Effector CD8-positive, alpha-beta T cell (primary cell): ENCODE measurements around the gene YWHAE.
"Not testable (repeated sequence)": the region's sequence is repeated elsewhere in the genome, so short reads cannot be mapped to it uniquely, and the experiment has no call there.

Experiments
- DNase-seq: peaks from one replicate; lab custom pipeline; 2025; lab: John Stamatoyannopoulos, UW

YWHAE gene

DNA sequence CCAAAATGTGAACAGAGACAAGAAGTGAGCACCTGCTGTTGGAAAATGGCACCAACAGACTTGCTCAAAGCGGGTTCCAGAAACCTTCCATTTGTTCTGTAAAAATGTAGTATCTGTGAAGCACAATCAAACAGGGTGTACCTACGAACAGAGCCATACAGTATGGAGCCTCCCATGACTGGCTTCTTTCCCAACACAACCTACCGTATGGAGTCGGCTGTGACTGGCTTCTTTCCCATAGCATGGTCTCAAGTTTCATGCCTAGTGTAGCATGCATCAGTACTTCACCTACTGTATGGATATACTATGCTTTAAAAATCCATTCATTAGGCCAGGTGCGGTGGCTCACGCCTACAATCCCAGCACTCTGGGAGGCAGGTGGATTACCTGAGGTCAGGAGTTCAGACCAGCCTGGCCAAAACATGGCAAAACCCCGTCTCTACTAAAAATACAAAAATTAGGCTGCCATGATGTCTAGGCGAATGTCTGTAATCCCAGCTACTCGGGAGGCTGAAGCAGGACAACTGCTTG lies 26.2 kb downstream of the YWHAE start:
- DNase-seq = no peak

DNA sequence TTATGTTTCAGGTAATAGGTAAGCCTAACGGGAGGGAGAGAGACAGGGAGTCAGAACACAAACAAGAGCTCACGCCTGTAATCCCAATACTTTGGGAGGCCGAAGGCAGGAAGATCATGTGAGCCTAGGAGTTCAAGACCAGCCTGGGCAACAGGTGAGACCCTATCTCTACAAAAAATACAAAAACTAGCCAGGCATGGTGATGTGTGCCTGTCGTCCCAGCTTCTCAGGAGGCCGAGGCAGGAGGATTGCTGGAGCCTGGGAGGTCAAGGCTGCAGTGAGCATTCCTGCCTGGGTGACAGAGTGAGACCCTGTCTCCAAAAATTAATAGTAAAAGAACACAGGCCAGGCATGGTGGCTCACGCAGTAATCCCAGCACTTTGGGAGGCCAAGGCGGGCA lies 27.4 kb downstream of the YWHAE start:
- no peak for DNase-seq

DNA sequence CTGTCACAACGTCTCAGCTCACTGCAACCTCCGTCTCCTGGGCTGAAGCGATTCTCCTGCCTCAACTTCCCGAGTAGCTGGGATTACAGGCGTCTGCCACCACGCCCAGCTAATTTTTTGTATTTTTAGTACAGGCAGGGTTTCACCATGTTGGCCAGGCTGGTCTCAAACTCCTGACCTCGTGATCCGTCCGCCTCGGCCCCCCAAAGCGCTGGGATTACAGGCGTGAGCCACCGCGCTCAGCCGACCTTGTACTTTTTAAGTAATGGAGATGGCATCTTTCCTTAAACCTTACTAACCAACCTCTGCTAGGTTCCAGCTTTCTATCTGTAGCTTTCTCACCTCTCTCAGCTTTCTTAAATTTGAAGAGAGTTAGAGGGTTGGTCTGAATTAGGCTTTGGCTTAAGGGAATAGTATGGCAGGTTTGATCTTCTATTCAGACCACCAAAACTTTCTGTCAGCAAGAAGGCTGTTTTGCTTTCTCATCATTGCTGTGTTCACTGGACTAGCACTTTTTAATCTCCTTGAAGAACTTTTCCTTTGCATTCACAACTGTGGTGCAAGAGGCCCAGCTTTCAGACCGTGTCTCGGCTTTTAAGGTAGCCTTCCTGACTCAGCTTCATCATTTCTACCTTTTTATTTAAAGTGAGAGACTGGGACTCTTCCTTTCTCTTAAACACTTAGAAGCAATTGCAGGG lies 28.0 kb downstream of the YWHAE start:
- DNase-seq = no peak

DNA sequence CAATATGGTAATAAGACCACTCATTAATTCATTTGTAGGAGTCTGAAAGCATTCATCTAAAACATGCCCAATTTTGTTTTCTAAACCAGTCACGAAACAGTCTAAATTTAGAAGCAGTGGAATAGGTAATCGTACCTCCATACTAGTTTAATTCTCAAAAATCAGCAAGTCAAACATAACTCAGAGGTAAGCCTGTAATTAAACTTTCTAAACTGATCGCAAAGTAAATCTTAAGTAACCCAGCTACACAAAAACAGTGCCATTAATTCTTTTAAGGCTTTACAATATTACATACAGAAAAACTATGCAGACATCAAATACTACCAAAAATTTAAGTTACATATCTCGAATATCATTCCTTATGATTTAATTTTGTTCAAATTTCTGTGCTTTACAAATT lies 31.4 kb downstream of the YWHAE start:
- DNase-seq = no peak

DNA sequence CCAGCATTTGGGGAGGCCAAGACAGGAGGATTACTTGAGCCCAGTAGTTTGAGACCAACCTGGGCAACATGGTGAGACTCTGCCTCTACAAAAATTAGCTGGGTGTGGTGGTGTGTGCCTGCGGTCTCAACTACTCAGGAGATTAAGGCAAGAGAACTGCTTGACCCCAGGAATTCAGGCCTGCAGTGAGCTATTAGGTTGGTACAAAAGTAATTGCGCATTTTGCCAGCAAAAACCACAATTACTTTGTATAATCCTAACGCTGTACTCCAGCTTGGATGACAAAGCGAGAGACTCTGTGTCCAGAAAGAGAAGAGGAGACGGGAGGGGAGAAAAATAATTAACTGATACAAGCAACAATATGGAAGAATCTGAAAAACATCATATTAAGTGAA lies 32.7 kb downstream of the YWHAE start:
- DNase-seq = no peak

DNA sequence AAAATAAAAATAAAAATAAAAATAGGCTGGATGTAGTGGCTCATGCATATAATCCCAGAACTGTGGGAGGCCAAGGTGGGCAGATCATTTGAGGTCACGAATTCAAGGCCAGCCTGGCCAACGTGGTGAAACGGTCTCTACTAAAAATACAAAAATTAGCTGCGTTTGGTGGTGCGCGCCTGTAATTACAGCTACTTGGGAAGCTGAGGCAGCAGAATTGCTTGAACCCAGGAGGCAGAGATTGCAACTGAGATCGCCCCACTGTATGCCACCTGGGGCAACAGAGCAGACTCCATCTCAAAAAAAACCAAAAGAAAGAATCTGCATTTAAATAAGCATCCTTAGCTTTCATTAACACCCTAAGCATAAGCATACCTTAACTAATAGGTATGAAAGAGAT lies 33.8 kb downstream of the YWHAE start:
- no peak for DNase-seq

DNA sequence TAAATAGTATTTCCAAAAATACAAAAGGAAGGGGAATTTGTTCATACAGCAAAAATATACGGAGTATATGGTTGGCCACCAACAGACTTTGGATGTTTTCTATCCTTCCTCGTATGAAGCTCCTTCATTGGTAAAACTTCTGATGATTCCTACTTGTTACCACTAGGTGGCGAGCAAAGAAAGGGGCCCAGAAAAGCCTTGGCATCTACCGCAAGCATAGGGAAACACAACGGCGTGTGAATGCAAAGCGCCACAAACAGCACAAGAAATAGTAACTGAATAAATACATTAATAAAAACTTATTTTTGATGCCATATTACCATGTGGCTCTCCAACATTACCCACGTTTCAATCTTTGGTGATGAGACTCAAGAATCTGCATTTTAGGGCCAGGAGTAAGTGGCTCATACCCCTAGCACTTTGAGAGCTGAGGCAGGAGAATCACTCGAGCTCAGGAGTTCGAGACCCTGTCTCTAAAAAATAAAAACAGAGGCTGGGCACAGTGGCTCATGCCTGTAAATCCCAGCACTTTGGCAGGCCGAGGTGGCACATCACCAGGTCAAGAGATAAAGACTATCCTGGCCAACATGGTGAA lies 34.5 kb downstream of the YWHAE start:
- DNase-seq = peak; percentile 28

DNA sequence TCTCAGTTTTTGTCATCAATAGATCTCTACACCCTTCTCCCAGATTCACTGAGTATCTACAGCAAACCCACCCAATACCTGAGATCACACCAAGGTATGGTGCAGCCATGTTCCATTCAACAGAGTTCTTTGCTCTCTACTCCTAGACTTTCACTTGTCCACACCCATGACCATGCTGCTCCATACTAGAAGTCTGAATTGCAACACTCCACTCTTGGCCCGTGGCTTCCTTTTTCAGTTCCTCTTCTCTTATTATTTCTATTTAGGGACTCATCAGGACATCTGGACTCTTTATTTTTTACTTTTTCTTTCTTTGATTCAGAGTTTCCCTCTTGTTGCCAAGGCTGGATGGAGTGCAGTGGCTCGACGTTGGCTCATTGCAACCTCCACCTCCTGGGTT lies 37.1 kb downstream of the YWHAE start:
- DNase-seq = no peak

DNA sequence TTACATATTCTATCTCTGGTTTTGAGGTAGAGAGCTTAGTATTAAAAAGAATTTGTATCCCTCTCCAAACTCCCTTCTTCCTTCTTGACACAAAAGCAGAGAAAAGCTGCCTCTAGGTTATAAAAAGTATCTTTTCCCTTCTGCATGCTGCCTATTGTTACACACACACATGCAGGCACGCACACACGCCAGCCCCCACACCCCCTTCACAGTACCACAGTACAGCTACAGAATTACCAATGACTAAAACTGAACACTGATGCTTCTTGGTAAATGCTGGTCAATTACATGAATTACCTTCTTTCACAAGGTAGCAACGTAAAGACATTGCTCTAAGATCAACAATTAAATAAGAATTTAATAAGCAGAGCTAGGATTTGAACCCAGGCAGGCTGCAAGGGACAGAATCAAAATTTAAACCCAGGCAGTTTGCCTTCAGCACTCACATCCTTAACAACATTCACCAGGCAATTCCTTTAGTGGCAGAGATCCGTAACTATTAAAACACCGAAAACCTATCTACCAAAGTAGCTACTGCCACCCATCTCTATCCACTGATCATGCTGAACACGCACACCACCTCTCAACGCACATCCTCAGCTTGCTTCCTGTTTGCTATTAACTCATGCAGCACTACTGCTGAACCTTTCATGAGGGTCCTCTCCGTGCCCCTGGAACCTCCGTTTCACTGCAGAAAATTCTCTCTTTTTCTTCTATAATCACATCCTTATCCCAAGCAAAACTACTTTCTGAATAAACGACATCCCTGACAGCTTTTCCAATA lies 37.8 kb downstream of the YWHAE start:
- DNase-seq = no peak

DNA sequence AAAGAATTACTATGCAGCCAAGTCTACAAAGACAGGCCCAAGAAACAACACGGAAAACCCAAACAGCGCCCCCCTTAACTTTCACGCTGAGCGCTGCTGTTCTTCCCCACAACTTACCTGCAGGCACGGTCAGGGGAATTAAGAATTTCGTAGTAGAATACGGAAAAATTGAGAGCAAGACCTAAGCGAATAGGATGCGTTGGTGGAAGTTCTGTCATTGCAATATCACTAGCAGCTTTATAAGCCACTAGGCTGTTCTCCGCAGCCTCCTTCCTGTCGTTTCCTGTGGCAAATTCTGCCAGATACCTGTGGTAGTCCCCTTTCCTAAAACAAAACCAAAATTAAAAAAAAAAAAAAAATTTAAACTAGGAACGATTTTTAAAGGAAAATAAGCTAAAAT lies 39.0 kb downstream of the YWHAE start:
- no peak for DNase-seq

DNA sequence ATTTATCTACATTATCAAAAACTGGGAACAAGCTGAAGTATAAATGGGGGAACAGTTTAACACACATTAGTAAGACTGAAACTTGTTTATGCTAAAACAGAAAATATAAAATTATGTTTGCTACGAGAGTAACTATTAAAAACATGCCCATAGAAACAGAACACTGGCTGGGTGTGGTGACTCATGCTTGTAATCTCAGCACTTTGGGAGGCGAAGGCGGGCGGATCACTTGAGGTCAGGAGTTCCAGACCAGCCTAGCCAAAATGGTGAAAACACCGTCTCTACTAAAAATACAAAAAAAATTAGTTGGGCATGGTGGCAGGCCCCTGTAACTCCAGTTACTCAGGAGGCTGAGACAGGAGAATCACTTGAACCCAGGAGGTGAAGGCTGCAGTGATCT lies 39.7 kb downstream of the YWHAE start:
- DNase-seq = not testable (repeated sequence)

DNA sequence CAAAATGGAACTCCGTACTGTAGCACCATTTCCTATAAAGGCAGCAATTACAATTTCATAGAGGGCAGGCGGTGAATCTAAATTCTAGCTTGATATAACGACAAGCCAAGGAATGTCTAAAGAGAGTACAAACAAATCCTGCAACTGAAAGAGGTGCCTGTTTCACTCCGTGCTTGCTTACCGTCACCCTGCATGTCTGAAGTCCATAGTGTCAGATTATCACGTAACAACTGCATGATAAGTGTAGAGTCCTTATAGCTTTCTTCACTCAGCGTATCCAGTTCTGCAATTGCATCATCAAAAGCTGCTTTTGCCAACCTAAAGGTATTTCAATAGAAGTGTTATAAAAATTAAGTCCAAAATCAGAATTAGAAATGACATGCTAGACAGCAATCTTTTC lies 46.0 kb downstream of the YWHAE start:
- DNase-seq = no peak

DNA sequence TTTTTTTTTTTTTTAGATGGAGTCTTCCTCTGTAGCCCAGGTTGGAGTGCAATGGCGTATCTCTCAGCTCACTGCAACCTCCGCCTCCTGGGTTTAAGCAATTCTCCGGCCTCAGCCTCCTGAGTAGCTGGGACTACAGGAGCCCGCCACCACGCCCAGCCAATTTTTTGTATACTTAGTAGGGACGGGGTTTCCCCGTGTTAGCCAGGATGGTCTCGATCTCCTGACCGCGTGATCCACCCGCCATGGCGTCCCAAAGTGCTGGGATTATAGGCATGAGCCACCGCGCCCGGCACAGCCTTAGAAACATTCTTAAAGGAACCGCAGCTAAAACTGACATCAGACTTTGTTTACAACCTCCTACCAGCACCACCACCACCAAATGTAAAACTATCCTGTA lies 47.5 kb downstream of the YWHAE start:
- DNase-seq = not testable (repeated sequence)

DNA sequence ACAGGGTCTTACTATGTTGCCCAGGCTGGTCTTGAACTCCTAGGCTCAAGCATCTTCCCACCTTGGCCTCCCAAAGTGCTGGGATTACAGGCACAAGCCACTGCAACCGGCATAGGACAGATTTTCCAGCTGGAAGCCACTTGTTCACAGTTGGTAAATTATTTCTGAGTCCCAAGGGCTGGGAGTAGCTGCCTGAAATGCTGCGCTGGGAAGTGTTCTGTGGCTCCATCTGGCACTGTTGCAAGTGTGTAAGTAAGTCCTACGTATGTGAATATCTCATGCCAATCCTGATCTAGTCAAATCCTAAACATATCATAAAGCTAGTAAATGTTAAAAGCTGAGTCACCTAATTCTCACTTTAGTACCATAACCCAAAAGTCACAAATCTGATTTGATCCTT lies 48.1 kb downstream of the YWHAE start:
- DNase-seq = no peak

DNA sequence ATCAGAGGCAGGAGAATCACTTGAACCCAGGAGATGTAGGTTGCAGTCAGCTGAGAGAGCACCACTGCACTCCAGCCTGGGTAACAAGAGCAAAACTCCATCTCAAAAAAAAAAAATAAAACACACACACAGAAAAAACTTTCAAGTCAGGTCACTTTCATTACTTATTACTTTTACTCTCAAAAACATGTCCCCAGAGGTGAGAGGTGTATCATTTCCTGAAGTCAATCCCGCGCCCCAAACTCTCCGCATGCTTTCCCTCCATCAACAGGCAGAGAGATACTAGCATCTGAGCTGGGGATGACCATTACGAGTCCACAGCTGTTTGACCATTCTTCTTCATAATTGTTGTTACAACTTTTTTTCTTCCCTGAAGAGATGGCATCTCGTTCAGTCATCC lies 48.7 kb downstream of the YWHAE start:
- DNase-seq = no peak

DNA sequence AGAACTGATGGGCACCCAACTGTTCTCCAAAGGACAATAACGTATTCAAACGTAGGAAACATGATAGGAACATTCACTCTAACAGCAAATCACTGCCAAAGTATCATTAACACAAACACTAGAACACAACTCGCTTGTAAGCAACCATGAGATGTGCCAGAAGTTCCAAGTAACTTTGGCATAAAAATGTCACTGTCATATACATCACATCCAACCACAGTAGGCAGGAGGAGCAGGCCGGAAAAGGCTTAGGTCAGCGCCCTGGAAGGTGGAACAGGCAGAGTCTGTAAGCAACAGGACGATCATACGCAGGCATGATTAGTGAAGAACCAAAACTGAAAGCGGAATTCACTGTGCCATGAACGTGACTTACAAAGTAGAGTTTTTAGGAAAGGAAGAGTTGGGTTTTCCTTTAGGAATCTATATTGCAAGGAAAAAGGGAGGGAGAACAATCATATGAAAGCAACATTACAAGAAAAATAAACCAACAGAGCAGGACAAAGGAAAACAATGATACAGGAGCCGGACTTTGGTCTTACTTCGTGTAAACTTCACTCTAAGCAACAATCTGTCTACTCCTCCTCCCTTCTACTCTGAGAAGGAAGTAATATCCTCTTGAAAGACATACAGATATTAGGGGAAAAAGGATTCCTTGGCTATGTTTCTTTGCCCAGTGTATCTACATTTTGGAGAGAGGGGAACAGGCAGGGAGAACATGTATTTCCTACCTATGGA lies 52.3 kb downstream of the YWHAE start:
- no peak for DNase-seq

DNA sequence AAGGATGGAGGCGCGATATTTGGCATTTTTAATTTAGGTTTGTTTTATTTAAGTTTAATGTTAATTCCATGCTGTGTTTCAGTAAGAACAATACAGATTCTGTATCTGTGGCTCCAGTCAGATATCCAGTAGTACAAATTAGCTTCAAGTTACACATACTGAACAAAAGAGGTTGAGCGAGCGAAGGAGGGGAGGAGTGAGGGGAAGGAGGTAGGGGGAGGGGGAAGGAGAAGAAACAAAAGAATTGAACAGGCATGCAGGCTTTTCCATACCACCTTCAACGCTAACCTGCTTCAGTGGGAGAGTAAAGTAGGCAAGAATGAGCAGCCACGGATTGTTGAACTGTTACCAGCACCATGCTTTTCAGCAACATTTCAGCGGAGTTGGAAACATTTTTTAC lies 55.5 kb downstream of the YWHAE start:
- DNase-seq = no peak

DNA sequence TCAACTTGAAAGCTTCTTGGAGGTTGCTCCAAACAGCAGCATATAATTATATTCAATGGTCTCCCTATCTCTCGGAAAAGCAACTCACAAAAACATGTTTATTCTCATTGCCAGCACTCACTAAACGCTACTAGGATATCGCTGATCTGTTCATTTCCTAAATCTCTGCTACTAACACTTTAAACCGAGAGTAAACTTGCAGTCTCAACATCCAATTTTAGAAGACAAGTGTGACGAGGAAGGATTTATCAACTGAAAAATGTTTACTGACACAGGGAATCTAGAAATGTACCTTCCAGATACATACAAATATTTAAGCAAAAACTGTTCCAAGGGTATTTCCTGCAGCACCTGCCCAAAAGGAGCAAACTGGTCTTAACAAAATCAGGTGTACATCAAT lies 56.5 kb downstream of the YWHAE start:
- no peak for DNase-seq

DNA sequence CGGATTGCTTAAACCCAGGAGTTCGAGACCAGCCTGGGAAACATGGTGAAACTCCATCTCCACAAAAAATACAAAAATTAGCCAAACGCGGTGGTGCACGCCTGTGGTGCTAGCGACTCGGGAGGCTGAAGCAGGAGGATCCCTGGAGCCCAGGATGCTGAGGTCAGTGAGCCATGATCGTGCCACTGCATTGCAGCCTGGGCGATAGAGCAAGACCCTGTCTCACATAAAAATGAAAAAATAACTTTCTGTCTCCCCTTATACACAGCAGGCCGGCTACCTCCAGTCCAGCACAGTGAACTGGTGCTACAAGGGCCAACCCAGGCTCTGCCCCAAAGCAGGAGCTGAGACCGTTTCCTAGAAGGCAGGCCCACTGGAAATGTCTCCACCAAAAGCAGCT lies 59.7 kb downstream of the YWHAE start:
- DNase-seq = no peak

DNA sequence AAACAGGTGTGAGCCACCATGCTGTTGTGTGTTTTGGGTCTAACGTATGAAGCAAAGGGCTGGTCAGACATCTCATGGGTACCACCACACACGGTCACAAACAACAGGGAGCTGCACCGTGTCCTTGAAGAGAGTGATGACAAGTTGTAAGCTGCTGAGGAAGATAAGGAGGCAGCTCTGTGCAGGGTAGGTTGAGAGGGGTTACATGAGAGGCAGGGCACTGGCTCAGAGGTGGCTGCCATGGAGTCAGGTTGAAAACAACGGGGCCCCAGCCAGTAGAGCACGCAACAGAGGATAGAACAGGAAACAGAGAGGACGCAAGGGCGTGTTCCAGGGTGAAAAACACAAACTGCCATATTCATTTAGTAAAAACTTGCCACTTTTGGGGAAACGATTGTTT lies 68.3 kb downstream of the YWHAE start:
- no peak for DNase-seq

DNA sequence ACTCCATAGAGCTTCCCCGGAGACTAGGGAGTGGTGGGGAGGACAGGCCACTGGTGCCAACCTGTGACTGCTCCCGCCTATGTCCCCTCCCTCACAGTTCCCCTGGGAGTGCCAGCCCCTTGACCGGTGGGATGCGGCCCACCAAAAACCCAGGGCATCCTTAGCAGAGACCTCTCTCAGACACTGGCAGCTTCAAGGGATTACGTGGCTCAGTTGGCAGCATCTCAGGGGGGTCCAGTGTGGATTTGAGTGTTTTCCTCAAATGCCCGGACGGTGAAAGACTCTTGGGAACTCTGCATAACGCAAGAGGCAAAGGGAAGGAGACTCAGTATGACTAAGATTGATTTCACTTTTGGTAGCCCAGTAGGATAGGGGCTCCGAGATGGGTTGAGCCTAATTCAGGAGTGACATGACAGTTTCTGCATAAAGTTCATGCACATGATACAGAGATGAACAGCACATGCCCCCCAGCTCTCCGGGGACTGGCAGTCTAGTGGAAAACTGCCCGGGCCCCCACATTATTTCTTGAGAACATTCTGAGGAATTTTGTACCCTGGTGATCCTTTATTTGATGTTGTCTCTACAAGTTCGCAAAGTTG lies 70.2 kb downstream of the YWHAE start:
- no peak for DNase-seq

DNA sequence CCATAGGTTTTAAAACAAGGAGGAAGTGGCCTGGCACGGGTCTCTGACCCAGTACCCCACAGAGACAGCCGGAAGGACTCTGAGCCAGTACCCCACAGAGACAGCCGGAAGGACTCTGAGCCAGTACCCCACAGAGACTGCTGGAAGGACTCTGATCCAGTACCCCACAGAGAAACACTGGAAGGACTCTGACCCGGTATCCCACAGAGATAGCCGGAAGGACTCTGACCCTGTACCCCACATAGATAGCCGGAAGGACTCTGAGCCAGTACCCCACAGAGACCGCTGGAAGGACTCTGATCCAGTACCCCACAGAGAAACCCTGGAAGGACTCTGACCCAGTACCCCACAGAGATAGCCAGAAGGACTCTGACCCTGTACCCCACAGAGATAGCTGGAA lies 71.6 kb downstream of the YWHAE start:
- no peak for DNase-seq
